Stomach smooth muscle (tissue), 2 donors: ENCODE measurements around the gene PSIP1.
"Not testable (repeated sequence)": the region's sequence is repeated elsewhere in the genome, so short reads cannot be mapped to it uniquely, and the experiment has no call there.

Source experiments
- H3K27ac ChIP-seq: one replicate; pipeline ENCODE4 v1.7.0; 2013; ENCODE audit warnings: mild to moderate bottlenecking, low read length, inconsistent platforms
- H3K27me3 ChIP-seq, 2 donors: one replicate each; pipeline ENCODE4 v1.7.0; 2013; ENCODE audit warnings: low read length in 2 of 2; ENCODE audit not compliant: insufficient read depth in 2 of 2, control insufficient read depth in 1 of 2
- H3K36me3 ChIP-seq, 2 donors: one replicate each; pipeline ENCODE4 v1.7.0; 2013; ENCODE audit warnings: low read length in 2 of 2; ENCODE audit not compliant: control insufficient read depth in 2 of 2, insufficient read depth in 2 of 2
- H3K4me1 ChIP-seq: one replicate; pipeline ENCODE4 v1.7.0; 2013; ENCODE audit warnings: low read length; ENCODE audit not compliant: control insufficient read depth, insufficient read depth
- H3K4me3 ChIP-seq, 2 donors: one replicate each; pipeline ENCODE4 v1.7.0; 2013; ENCODE audit warnings: low read length in 2 of 2
- H3K9ac ChIP-seq, 2 donors: one replicate each; pipeline ENCODE4 v1.7.0; 2013; ENCODE audit warnings: low read length in 2 of 2, mild to moderate bottlenecking in 1 of 2
- H3K9me3 ChIP-seq, 2 donors: one replicate each; pipeline ENCODE4 v1.7.0; 2013; ENCODE audit warnings: low read length in 2 of 2; ENCODE audit not compliant: control insufficient read depth in 2 of 2
- donor health status: healthy.
- donor health status: Pancreatic carcinoma.

Gene PSIP1

DNA sequence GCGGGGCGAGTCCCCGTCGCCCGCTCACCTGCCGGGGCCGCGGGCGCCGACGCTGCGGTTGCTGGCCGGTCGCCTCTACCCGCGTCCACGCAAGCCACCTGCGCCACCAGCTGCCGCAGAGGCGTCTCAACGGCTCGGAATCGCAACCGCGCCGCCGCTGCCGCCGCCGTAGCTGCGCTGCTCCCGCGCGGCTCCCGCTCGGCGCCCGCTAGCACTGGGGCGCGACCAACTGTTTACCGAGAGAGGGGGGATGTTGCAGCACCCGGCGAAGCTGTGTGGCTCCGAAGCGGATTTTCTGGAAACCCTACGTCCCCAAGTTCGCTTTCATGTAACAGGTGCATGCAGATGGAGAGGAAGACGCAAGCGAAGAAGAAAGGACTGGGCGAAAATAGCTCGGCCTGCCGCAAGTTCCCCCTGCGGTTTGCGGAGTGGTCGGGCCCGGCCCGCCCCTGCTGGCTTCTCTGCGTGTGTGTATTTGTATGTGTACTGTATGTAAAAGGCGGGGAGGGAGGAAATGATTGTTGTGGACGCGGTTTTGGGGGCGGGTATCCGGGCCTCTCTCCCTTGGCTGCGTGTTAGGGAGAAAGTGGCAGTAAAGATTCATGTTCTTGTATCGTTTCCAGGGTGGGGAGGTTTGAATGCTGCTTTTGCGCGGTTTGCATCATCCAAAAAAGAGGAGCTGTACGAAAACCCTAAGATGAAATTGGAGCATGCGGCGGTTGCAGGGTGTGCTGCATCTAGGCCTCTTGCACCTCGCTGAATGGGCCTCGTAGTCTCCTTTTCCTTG lies at the start of gene PSIP1:
PSIP1 (minus strand) TSS at position 182 of the 787 bp plus-strand sequence. CDS start 782 bp downstream, outside the sequence.
- H3K27ac ChIP-seq: peak within 1 kb of the TSS; percentile 91
- peak within 1 kb of the TSS; percentile 76 to 88 for H3K9ac ChIP-seq
- H3K4me1 ChIP-seq: no peaks in the 10 kb centered on the region
- H3K27me3 ChIP-seq: no peaks in the 10 kb centered on the region
- H3K36me3 ChIP-seq: peaks cover 0 to 9% of the 10 kb centered on the region in 2 donors
- no peaks in the 10 kb centered on the region for H3K9me3 ChIP-seq
- peak within 1 kb of the TSS; percentile 83 for H3K4me3 ChIP-seq

DNA sequence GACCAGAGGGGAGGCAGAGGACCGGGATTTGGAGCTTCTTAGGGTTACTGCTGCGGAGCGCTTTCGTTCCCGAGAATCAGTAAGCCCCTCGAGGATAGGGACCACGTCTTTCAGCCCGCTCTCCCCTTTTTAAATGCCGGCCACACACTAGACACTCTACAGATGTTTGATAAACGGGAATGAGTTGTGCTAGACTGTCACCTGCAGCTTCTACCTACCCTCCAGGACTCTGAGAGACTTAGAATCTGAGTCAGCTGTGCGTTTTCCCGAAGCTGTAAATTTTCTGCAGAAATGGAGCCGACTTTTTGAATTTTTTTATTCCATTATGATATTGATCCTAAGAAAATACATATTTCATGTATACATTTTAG lies 42.7 kb upstream of the PSIP1 start:
- Histone ChIP-seq H3K9me3 (no peaks in the 10 kb centered on the region), H3K4me1 (peaks cover 6% of the 10 kb centered on the region), H3K9ac (peak overlapping the region; percentile 80 to 86), H3K27me3 (no peaks in the 10 kb centered on the region), H3K4me3 (peak overlapping the region; percentile 79 to 96), H3K36me3 (no peaks in the 10 kb centered on the region), H3K27ac (peak overlapping the region; percentile 73)

- Histone ChIP-seq H3K27me3 (no peaks in the 10 kb centered on the region), H3K4me1 (peaks cover 6% of the 10 kb centered on the region), H3K4me3 (peak within 1 kb of the TSS; percentile 79 to 96), H3K36me3 (no peaks in the 10 kb centered on the region), H3K9me3 (no peaks in the 10 kb centered on the region), H3K27ac (peak within 1 kb of the TSS; percentile 73), H3K9ac (peak within 1 kb of the TSS; percentile 80 to 86)
Measured at GRCh38 chr9:15552636-15553527, 42.1 kb upstream of the PSIP1 start, which contains the start of gene CCDC171. Gene CCDC171 (plus strand): TSS chr9:15553043. CDS start chr9:15564089, 11,046 bp downstream.

DNA sequence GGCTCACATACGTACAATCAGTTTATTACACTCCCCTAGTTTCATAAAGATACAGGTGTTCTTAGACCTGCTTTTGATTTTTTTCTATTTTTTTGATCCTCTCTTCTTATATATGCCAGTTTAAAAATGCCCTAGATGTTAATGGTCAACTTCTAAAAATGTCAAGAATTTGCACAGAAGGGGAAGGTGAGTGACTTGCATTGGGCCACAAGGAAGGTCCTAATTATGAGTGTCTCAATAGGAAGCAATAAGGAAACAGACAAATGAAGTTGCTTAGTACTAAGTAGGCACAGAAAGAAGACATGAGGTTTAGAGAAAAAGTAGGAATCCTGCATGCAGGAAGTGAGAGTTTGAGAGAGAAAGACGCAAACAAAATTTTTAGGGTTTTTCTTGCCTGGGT lies 38.8 kb upstream of the PSIP1 start:
- H3K4me3 ChIP-seq: no peak overlapping the region

DNA sequence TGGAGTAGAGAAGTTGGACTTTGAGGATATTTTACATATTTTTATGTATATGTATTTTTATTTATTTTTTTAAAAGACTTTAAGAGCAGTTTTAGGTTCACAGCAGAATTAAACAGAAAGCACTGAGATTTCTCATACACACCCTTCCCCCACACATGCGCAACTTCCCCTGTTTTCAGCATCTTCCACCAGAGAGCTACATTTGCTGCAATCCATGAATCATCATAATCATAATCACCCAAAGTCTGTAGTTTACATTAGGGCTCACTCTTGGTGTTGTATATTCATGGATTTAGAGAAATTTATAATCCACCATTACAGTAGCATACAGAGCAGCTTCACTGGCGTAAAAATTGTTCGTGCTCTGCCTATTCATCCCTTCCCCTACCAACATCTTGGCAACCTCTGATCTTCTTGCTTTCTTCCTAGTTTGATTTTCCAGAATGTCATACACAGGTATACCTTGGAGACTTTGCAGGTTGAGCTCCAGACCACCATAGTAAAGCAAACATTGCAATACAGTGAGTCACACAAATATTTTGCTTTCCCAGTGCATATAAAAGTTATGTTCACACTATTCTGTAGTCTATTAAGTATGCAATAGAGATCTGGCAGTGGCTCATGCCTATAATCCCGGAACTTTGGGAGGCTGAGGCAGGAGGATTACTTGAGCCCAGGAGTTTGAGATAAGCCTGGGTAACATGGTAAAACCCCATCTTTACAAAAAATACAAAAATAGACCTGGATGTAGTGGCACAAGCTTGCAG lies 32.5 kb upstream of the PSIP1 start:
- Histone ChIP-seq H3K27me3 (no peaks in the 10 kb centered on the region), H3K27ac (no peak overlapping the region), H3K9ac (no peak overlapping the region), H3K4me1 (no peaks in the 10 kb centered on the region), H3K9me3 (no peaks in the 10 kb centered on the region), H3K36me3 (no peaks in the 10 kb centered on the region), H3K4me3 (no peak overlapping the region)

More for the DNA sequence above, 38.8 kb upstream of the PSIP1 start:
- Histone ChIP-seq H3K36me3 (no peaks in the 10 kb centered on the region), H3K27me3 (no peaks in the 10 kb centered on the region), H3K27ac (no peak overlapping the region), H3K9ac (no peak overlapping the region), H3K4me1 (peaks cover 6% of the 10 kb centered on the region), H3K9me3 (no peaks in the 10 kb centered on the region)

- Histone ChIP-seq H3K27me3 (no peaks in the 10 kb centered on the region), H3K4me1 (no peaks in the 10 kb centered on the region), H3K4me3 (no peak overlapping the region), H3K9ac (no peak overlapping the region), H3K9me3 (no peaks in the 10 kb centered on the region), H3K27ac (no peak overlapping the region), H3K36me3 (no peaks in the 10 kb centered on the region)
Measured at GRCh38 chr9:15542624-15543023, 31.9 kb upstream of the PSIP1 start.

GRCh38 chr9:15541872-15542271 lies 31.1 kb upstream of the PSIP1 start:
- H3K36me3 ChIP-seq: no peaks in the 10 kb centered on the region
- H3K9ac ChIP-seq: no peak overlapping the region
- H3K4me3 ChIP-seq: no peak overlapping the region
- H3K27ac ChIP-seq: no peak overlapping the region
- H3K4me1 ChIP-seq: no peaks in the 10 kb centered on the region
- H3K9me3 ChIP-seq: no peaks in the 10 kb centered on the region
- H3K27me3 ChIP-seq: no peaks in the 10 kb centered on the region

DNA sequence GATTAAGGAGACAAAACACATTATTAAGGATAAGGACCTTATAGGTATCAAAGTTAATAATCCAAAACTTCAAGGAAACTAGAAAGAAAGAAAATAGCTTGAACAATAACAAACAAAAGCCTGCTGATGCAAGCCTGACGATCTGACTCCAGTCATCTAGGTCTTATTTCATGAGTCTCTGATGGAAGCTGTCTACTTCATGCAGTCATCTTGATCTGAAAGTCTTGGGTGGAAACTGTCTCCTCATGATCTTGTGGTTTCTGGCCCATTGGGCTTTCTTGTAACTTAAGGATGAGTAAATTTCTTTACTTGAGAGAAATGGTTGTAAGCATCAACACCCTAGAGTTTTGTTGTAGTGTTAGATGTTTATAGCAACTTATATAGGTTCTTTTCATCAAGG lies 20.6 kb upstream of the PSIP1 start:
- no peak overlapping the region for H3K27ac ChIP-seq
- no peak overlapping the region for H3K4me3 ChIP-seq
- no peaks in the 10 kb centered on the region for H3K27me3 ChIP-seq
- no peaks in the 10 kb centered on the region for H3K4me1 ChIP-seq
- no peaks in the 10 kb centered on the region for H3K9me3 ChIP-seq
- no peak overlapping the region for H3K9ac ChIP-seq
- no peaks in the 10 kb centered on the region for H3K36me3 ChIP-seq

GRCh38 chr9:15529566-15530324 lies 19.0 kb upstream of the PSIP1 start:
- H3K36me3 ChIP-seq: no peaks in the 10 kb centered on the region
- H3K4me1 ChIP-seq: no peaks in the 10 kb centered on the region
- H3K9me3 ChIP-seq: no peaks in the 10 kb centered on the region
- H3K27ac ChIP-seq: no peak overlapping the region
- H3K27me3 ChIP-seq: no peaks in the 10 kb centered on the region
- H3K4me3 ChIP-seq: no peak overlapping the region
- no peak overlapping the region for H3K9ac ChIP-seq

GRCh38 chr9:15527035-15527434 lies 16.3 kb upstream of the PSIP1 start:
- not testable (repeated sequence) for H3K9ac ChIP-seq, H3K27ac ChIP-seq, H3K9me3 ChIP-seq, H3K4me1 ChIP-seq, H3K27me3 ChIP-seq, H3K36me3 ChIP-seq, H3K4me3 ChIP-seq
